Measurements from ENCODE around the gene FRAS1. TPM values are rescaled to one million over a fixed set of nuclear protein-coding genes. Genes with fewer than 3 reads are reported as not detected.

Gene FRAS1
- total and polyA plus RNA-seq, 9 of the 15 experiments (the other 6 are each of a cell fraction or from before 2014, with no cell fraction given), result under 0.01 to 0.11 (median 0.04) TPM; not detected in 2

GRCh38 chr4:78136109-78137081 lies 79.3 kb downstream of the FRAS1 start:
- Histone ChIP-seq H3K36me3 (ENCODE audit: control insufficient read depth, insufficient read depth, low read length) (no peaks in the 10 kb centered on the region), H3K79me2 (ENCODE audit: control insufficient read depth, insufficient read depth, low read length) (no peaks in the 10 kb centered on the region), H3K27me3 (ENCODE audit: control insufficient read depth in 2 of 2, insufficient read depth in 2 of 2, low read length in 2 of 2) (no peaks in the 10 kb centered on the region; a peak in 2 of 5 replicates), H2AFZ (ENCODE audit: low read depth, low read length) (no peak overlapping the region), H3K4me3 (no peak overlapping the region), H3K9me3 (replicated peaks; ENCODE audit: control insufficient read depth, insufficient read depth, low read depth, low read length) (no peaks in the 10 kb centered on the region), H3K4me2 (ENCODE audit: insufficient read depth, low read length) (no peak overlapping the region), H4K20me1 (replicated peaks; ENCODE audit: control insufficient read depth, insufficient read depth, low read length) (no peaks in the 10 kb centered on the region), H3K4me1 (replicated peaks in 1 of 2; ENCODE audit: control insufficient read depth in 2 of 2, insufficient read depth in 2 of 2, low read length in 2 of 2) (no peaks in the 10 kb centered on the region), H3K27ac (ENCODE audit: extremely low read depth, low read depth, low read length) (no peak overlapping the region), H3K9ac (ENCODE audit: insufficient read depth in 1 of 2, low read depth in 2 of 2, low read length in 2 of 2) (no peak overlapping the region), H3K9me1 (ENCODE audit: control insufficient read depth, insufficient read depth, low read length) (no peaks in the 10 kb centered on the region)
- DNase-seq (ENCODE audit: extremely low read depth in 1 of 4, low spot score in 3 of 4) (no peak), FAIRE-seq (no peak), ATAC-seq (no peak)
- BruUV-seq (replicated peaks), result no TSS peak
- POLR2A ChIA-PET, result interaction anchor here (0.6 kb wide), 1 partner anchor 130 kb away, joined by 3 read pairs; no protein-coding TSS in a partner anchor
- no peak for TF ChIP-seq KLF1 (tag; IDR thresholded peaks at IDR 0.05)
- TF ChIP-seq RFX1 (IDR thresholded peaks at IDR 0.05), result no peak
- TF ChIP-seq ETV6 (IDR thresholded peaks at IDR 0.05; ENCODE audit: borderline replicate concordance in 1 of 2, low read depth in 2 of 2, low read length in 1 of 2), result no peak
- no peak for TF ChIP-seq ETV6 (CRISPR knock-in tag; IDR thresholded peaks at IDR 0.05; ENCODE audit: borderline replicate concordance)
- TF ChIP-seq NR3C1 (CRISPR knock-in tag; IDR thresholded peaks at IDR 0.05), result no peak
- no peak for TF ChIP-seq PURB (CRISPR knock-in tag; IDR thresholded peaks at IDR 0.05; ENCODE audit: low read depth)
- no peak for TF ChIP-seq TOE1 (IDR thresholded peaks at IDR 0.05; ENCODE audit: borderline replicate concordance)
- TF ChIP-seq TOE1 (CRISPR knock-in tag; IDR thresholded peaks at IDR 0.05; ENCODE audit: borderline replicate concordance, low read depth), result no peak
- TF ChIP-seq CSDE1 (IDR thresholded peaks at IDR 0.05), result no peak
- TF ChIP-seq ZBTB11 (CRISPR knock-in tag; IDR thresholded peaks at IDR 0.05), result no peak
- TF ChIP-seq SNRNP70 (optimal IDR thresholded peaks at IDR 0.05; ENCODE audit: low read depth, low read length), result no peak
- intact Hi-C loops (cut with micrococcal nuclease) (no loop called here), in situ Hi-C loops (cut with MboI) (no loop called here)
- under 1% methylated on average over 8 of the region's 8 CpGs for WGBS (ENCODE audit: insufficient coverage, low coverage, missing lambda C conversion rate)
- CTCF ChIA-PET (ENCODE audit: low intra/inter-chr PET ratio), result no interaction called here
